SK-N-SH treated with all-trans-retinoic acid at 6 μM for 48 hours (cell line): ENCODE results near the gene HHIPL1.
A peak's percentile ranks its signal among the peaks of the same experiment; 100 is the strongest.

Source experiments
- ATAC-seq: fragments of 200-7000 bp; cut with Tn5 transposase; 3 replicates; pipeline ENCODE4 v1.9.1; 2020; ENCODE audit warnings: mild to moderate bottlenecking, moderate library complexity
- ARNTL ChIP-seq: fragments of 450-650 bp; formaldehyde crosslinking; IDR thresholded peaks from 2 replicates; pipeline ENCODE4 v1.5.0; 2020; ENCODE audit warnings: low read depth, mild to moderate bottlenecking, moderate library complexity, borderline replicate concordance
- BACH2 ChIP-seq: fragments of 250-450 bp; sonication (Bioruptor Pico); IDR thresholded peaks from 2 replicates; pipeline ENCODE4 v1.9.0; 2021; ENCODE audit warnings: mild to moderate bottlenecking, borderline replicate concordance
- CREB5 ChIP-seq: fragments of 250-450 bp; sonication (Bioruptor Pico); IDR thresholded peaks from 2 replicates; pipeline ENCODE4 v1.5.1; 2020; ENCODE audit warnings: low read depth, mild to moderate bottlenecking, moderate library complexity
- CSDC2 ChIP-seq: fragments of 250-450 bp; sonication (Bioruptor Pico); IDR thresholded peaks from 2 replicates; pipeline ENCODE4 v1.5.0; 2020; ENCODE audit warnings: mild to moderate bottlenecking, moderate library complexity
- CSRNP3 ChIP-seq: fragments of 250-450 bp; sonication (Bioruptor Pico); IDR thresholded peaks from 2 replicates; pipeline ENCODE4 v1.5.1; 2021; ENCODE audit warnings: mild to moderate bottlenecking, moderate library complexity
- ESRRG ChIP-seq: fragments of 250-450 bp; sonication (Bioruptor Pico); IDR thresholded peaks from 2 replicates; pipeline ENCODE4 v1.6.1; 2021; ENCODE audit warnings: mild to moderate bottlenecking
- GLIS3 ChIP-seq: fragments of 250-450 bp; sonication (Bioruptor Pico); IDR thresholded peaks from 2 replicates; pipeline ENCODE4 v1.5.0; 2020; ENCODE audit warnings: mild to moderate bottlenecking, moderate library complexity
- ISL1 ChIP-seq: fragments of 250-450 bp; sonication (Bioruptor Pico); IDR thresholded peaks from 2 replicates; pipeline ENCODE4 v2.1.2; 2022; ENCODE audit warnings: mild to moderate bottlenecking, moderate library complexity
- OSR1 ChIP-seq: fragments of 250-450 bp; sonication (Bioruptor Pico); IDR thresholded peaks from 2 replicates; pipeline ENCODE4 v1.8.0; 2022; ENCODE audit warnings: moderate library complexity, mild to moderate bottlenecking, inconsistent platforms
- PATZ1 ChIP-seq: fragments of 250-450 bp; sonication (Bioruptor Pico); IDR thresholded peaks from 2 replicates; pipeline ENCODE4 v1.8.0; 2020; ENCODE audit warnings: mild to moderate bottlenecking, moderate library complexity, borderline replicate concordance
- POU6F1 ChIP-seq: fragments of 250-450 bp; sonication (Bioruptor Pico); IDR thresholded peaks from 2 replicates; pipeline ENCODE4 v1.8.0; 2021; ENCODE audit warnings: low read depth, mild to moderate bottlenecking, moderate library complexity, borderline replicate concordance
- PPARA ChIP-seq: fragments of 250-450 bp; sonication (Bioruptor Pico); IDR thresholded peaks from 2 replicates; pipeline ENCODE4 v1.5.0; 2020; ENCODE audit warnings: mild to moderate bottlenecking, borderline replicate concordance
- RARB ChIP-seq: fragments of 250-450 bp; sonication (Bioruptor Pico); IDR thresholded peaks from 2 replicates; pipeline ENCODE4 v1.8.0; 2021; ENCODE audit warnings: mild to moderate bottlenecking, moderate library complexity
- SNAI2 ChIP-seq: fragments of 250-450 bp; sonication (Bioruptor Pico); IDR thresholded peaks from 2 replicates; pipeline ENCODE4 v1.5.0; 2020; ENCODE audit warnings: mild to moderate bottlenecking, moderate library complexity
- TCF4 ChIP-seq: fragments of 250-450 bp; sonication (Bioruptor Pico); IDR thresholded peaks from 2 replicates; pipeline ENCODE4 v1.8.0; 2021; ENCODE audit warnings: mild to moderate bottlenecking, moderate library complexity, borderline replicate concordance
- TOX ChIP-seq: fragments of 250-450 bp; sonication (Bioruptor Pico); IDR thresholded peaks from 2 replicates; pipeline ENCODE4 v1.8.0; 2021; ENCODE audit warnings: mild to moderate bottlenecking, moderate library complexity, borderline replicate concordance
- TSHZ2 ChIP-seq: fragments of 250-450 bp; sonication (Bioruptor Pico); IDR thresholded peaks from 2 replicates; pipeline ENCODE4 v1.5.0; 2020; ENCODE audit warnings: mild to moderate bottlenecking, moderate library complexity
- ZC3H10 ChIP-seq: fragments of 250-450 bp; sonication (Bioruptor Pico); IDR thresholded peaks from 2 replicates; pipeline ENCODE4 v1.5.1; 2021; ENCODE audit warnings: mild to moderate bottlenecking, moderate library complexity
- ZFP3 ChIP-seq: fragments of 250-450 bp; sonication (Bioruptor Pico); IDR thresholded peaks from 2 replicates; pipeline ENCODE4 v1.5.0; 2020; ENCODE audit warnings: mild to moderate bottlenecking, moderate library complexity
- ZNF565 ChIP-seq: fragments of 450-650 bp; formaldehyde crosslinking; conservative IDR thresholded peaks from 2 replicates; pipeline ENCODE4 v1.5.0; 2020; ENCODE audit warnings: low read depth, mild to moderate bottlenecking, moderate library complexity
- ZNF70 ChIP-seq: fragments of 450-650 bp; formaldehyde crosslinking; IDR thresholded peaks from 2 replicates; pipeline ENCODE4 v1.5.0; 2020; ENCODE audit warnings: mild to moderate bottlenecking, moderate library complexity
- ZNF8 ChIP-seq: fragments of 450-650 bp; formaldehyde crosslinking; IDR thresholded peaks from 2 replicates; pipeline ENCODE4 v1.5.0; 2020; ENCODE audit warnings: mild to moderate bottlenecking, moderate library complexity

Gene HHIPL1

GRCh38 chr14:99602054-99602787 is 42.7 kb upstream of the HHIPL1 start:
- TF ChIP-seq ZNF565 (CRISPR knock-in tag) (no peak), ZFP3 (CRISPR knock-in tag) (no peak), CSDC2 (CRISPR knock-in tag) (no peak), POU6F1 (CRISPR knock-in tag) (no peak), ZC3H10 (no peak), ARNTL (no peak), RARB (CRISPR knock-in tag) (no peak)
- no peak for ATAC-seq

GRCh38 chr14:99602788-99603415 is 42.0 kb upstream of the HHIPL1 start:
- TF ChIP-seq PPARA (CRISPR knock-in tag): no peak
- TF ChIP-seq ZFP3 (CRISPR knock-in tag): no peak
- no peak for TF ChIP-seq ZNF565 (CRISPR knock-in tag)
- TF ChIP-seq ISL1 (CRISPR knock-in tag): no peak
- TF ChIP-seq BACH2 (CRISPR knock-in tag): no peak
- TF ChIP-seq PATZ1: no peak
- TF ChIP-seq CSRNP3 (CRISPR knock-in tag): no peak
- no peak for ATAC-seq

GRCh38 chr14:99603471-99604277 is 41.3 kb upstream of the HHIPL1 start, which contains the start of gene CCDC85C:
TSS of gene CCDC85C (minus strand) at chr14:99604207. CDS start at chr14:99603959, 248 bp downstream.
- ATAC-seq: no peak
- TF ChIP-seq ZNF70 (CRISPR knock-in tag): 0 out of 2 replicates have a peak, but pooled peaks have one; percentile 13
- 0 out of 2 replicates have a peak, but pooled peaks have one; percentile 49 for TF ChIP-seq ZFP3 (CRISPR knock-in tag)
- peak; percentile 64; the same call in 1 of the 2 replicates for TF ChIP-seq TSHZ2 (CRISPR knock-in tag)
- no peak for TF ChIP-seq BACH2 (CRISPR knock-in tag)

GRCh38 chr14:99604278-99604765 is 40.6 kb upstream of the HHIPL1 start:
- peak; percentile 87 for ATAC-seq
- no peak for TF ChIP-seq ARNTL
- TF ChIP-seq SNAI2 (CRISPR knock-in tag): no peak
- no peak for TF ChIP-seq ZC3H10
- TF ChIP-seq OSR1 (CRISPR knock-in tag): no peak
- no peak for TF ChIP-seq PPARA (CRISPR knock-in tag)
- no peak for TF ChIP-seq BACH2 (CRISPR knock-in tag)
- TF ChIP-seq CSRNP3 (CRISPR knock-in tag): no peak
- no peak for TF ChIP-seq TOX
- no peak for TF ChIP-seq CREB5 (CRISPR knock-in tag)
- no peak for TF ChIP-seq ISL1 (CRISPR knock-in tag)
- no peak for TF ChIP-seq TCF4 (CRISPR knock-in tag)
- no peak for TF ChIP-seq ZNF8 (CRISPR knock-in tag)
- no peak for TF ChIP-seq GLIS3 (CRISPR knock-in tag)
- TF ChIP-seq ESRRG (CRISPR knock-in tag): no peak
